ENCODE data around the gene MCC.
A peak's percentile ranks its signal among the peaks of the same experiment; 100 is the strongest.

MCC gene

DNA sequence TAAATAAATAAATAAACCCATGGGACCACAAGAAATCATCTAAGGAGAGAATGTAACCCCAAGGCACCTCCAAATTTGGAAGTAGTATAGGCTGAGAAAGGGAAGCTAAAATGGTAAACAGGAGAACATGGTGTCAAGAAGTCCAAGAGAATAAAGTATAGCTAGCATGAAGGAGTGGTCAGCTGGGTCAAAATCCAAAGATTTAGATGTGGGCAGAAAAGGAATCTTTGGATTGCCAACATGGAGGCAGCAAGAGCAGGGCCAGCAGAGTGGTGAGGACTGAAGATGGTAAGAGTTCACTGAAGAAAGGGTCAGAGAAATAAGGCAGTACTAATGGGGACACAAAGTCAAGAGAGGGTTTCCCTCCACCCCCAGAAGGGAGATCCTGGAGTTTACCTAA is 106.5 kb downstream of the MCC start:
- Mint-ChIP-seq H3K4me3 (no peak overlapping the region), H3K27ac (no peak overlapping the region), H3K36me3 (ENCODE audit: low read depth) (no peaks in the 10 kb centered on the region), H3K9me3 (no peaks in the 10 kb centered on the region), H3K27me3 (ENCODE audit: low read depth) (no peaks in the 10 kb centered on the region), H3K4me1 (peaks cover 33% of the 10 kb centered on the region)
- TF ChIP-seq, protein P1, sequence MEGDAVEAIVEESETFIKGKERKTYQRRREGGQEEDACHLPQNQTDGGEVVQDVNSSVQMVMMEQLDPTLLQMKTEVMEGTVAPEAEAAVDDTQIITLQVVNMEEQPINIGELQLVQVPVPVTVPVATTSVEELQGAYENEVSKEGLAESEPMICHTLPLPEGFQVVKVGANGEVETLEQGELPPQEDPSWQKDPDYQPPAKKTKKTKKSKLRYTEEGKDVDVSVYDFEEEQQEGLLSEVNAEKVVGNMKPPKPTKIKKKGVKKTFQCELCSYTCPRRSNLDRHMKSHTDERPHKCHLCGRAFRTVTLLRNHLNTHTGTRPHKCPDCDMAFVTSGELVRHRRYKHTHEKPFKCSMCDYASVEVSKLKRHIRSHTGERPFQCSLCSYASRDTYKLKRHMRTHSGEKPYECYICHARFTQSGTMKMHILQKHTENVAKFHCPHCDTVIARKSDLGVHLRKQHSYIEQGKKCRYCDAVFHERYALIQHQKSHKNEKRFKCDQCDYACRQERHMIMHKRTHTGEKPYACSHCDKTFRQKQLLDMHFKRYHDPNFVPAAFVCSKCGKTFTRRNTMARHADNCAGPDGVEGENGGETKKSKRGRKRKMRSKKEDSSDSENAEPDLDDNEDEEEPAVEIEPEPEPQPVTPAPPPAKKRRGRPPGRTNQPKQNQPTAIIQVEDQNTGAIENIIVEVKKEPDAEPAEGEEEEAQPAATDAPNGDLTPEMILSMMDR (IDR thresholded peaks at IDR 0.05; ENCODE audit: unreplicated experiment in 3 of 3) = no peak

DNA sequence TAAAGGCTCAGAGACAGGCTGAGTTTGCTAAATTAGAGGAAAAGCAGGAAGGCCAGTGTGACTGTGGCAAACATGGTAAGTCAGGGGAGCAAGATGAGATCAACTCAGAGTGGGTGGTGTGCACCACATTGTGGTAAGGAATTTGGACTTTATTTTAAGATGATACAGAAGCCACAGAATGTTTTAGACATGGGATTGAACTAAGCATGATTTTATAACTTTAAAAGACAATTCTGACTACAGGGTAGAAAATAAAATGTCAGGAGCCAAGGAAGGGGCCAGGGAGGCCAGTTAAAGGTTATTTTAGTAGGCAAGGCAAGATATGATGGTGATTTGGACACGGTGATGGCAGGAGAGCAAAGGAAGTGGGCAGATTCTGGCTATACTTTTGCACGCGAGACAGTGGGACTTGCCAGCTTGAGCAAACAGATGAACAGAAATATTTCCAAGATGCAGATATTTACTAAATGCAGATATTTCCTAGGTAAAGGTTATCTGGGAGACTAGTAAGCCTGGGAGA is 107.4 kb downstream of the MCC start:
- no peaks in the 10 kb centered on the region for H3K27me3 Mint-ChIP-seq (ENCODE audit: low read depth)

DNA sequence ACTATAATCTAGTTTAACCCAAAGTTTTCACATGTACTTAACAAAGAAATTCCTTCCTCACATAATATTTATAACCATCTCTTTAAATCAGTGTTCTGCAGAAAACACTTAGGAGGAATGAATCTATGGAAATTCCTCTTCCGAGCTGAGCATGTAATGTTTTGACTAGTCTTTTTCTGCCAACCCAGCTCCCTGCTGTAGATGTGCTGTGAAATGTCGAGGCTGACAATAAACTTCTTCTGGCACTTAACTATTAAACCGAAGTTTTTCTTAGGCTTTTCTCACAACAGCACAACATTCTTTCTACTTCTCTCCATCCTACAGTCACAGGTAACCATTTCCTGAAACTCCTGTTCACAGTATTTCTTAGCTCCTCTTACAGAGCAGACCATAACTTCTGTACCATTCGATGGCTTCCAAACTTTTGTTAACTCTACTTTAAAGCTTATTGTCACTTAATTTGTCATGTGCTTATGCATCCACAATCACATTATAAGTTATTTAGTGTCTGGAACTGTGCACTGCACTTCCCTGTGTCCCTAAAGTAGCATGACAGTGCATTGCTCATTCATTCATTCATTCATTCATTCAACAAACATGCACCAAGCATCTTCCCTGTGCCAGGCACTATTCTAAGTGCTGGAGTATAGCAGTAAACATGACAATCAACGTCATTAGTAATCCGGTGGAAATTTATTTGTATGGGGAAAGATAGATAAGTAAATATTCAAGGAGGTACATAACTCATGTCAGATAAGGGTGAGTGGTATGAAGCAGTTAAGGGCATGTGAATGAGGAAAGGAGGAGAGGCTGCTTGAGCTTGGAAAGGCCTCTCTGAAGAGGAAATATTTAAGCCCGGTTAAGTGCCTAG is 108.1 kb downstream of the MCC start:
- H3K36me3 Mint-ChIP-seq (ENCODE audit: low read depth) = no peaks in the 10 kb centered on the region

More for the DNA sequence above, 107.4 kb downstream of the MCC start:
- TF ChIP-seq, protein P1 (IDR thresholded peaks at IDR 0.05; ENCODE audit: unreplicated experiment in 3 of 3) = no peak
- no peaks in the 10 kb centered on the region for H3K36me3 Mint-ChIP-seq (ENCODE audit: low read depth)
- no peaks in the 10 kb centered on the region for H3K9me3 Mint-ChIP-seq
- H3K4me3 Mint-ChIP-seq = no peak overlapping the region
- H3K4me1 Mint-ChIP-seq = peaks cover 33% of the 10 kb centered on the region
- H3K27ac Mint-ChIP-seq = peak overlapping the region; percentile 79 to 84 (median 81)

DNA sequence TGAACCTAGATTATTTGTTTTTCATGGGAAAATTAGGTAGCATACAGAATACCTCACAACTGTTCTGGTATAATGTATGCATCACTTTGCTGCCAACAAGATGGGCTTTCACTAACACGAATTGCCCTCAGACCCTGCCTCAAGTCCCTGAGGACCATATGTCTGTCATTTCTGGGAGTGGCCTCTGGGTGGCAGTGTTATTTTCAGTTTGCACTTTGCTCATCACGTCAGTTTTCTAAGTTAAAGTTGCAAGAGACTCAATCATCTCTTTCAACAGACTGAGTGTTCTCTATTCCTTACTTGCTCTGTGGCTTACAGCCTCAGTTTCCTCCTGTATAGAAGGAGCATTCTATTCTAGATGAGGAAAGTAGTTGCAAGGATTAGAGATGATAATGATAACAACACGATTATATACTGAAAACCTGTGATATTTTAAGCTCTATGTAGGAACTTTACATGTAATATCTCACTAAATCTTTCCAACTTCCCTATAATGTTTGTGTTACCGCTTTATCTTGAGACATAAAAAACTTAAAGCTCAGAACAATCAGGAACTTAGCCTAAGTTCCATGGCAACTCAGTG is 109.2 kb downstream of the MCC start:
- Mint-ChIP-seq H3K27ac (peak overlapping the region in 2 of 3 experiments; percentile 81 to 84), H3K36me3 (ENCODE audit: low read depth) (no peaks in the 10 kb centered on the region)
- TF ChIP-seq, protein P1 (IDR thresholded peaks at IDR 0.05; ENCODE audit: unreplicated experiment in 3 of 3) = peak; percentile 65 to 79 (median 75)

More for the DNA sequence above, 108.1 kb downstream of the MCC start:
- Mint-ChIP-seq H3K27ac (peak overlapping the region; percentile 79 to 84 (median 81)), H3K4me3 (no peak overlapping the region), H3K4me1 (peaks cover 31% of the 10 kb centered on the region), H3K9me3 (peaks cover 1% of the 10 kb centered on the region), H3K27me3 (ENCODE audit: low read depth) (no peaks in the 10 kb centered on the region)
- TF ChIP-seq, protein P1 (IDR thresholded peaks at IDR 0.05; ENCODE audit: unreplicated experiment in 3 of 3) = no peak

DNA sequence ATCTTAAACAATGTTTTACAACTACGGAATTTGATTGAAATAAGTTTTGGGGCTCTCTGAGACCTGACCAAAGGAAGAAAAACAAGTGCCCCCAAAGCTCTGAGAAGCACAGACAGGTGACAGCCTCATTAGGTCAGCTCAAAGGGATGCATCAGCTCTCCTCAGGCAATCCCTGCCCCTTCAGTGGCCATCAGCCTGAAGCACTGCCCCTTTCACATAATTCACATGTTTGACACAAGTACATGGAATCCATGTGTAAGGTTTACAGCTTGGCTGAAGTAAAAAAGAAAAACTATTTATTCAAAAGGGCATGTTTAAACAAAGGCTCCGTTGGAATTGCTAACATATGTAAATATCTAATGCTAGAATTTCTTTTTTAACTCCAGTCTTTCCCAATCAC is 109.7 kb downstream of the MCC start:
- no peak overlapping the region for H3K4me3 Mint-ChIP-seq
- peaks cover 32% of the 10 kb centered on the region for H3K4me1 Mint-ChIP-seq
- no peaks in the 10 kb centered on the region for H3K36me3 Mint-ChIP-seq (ENCODE audit: low read depth)

More for the DNA sequence above, 109.2 kb downstream of the MCC start:
- Mint-ChIP-seq H3K4me3 (no peak overlapping the region), H3K27me3 (ENCODE audit: low read depth) (no peaks in the 10 kb centered on the region), H3K4me1 (peaks cover 35% of the 10 kb centered on the region), H3K9me3 (peaks cover 2% of the 10 kb centered on the region)

More for the DNA sequence above, 109.7 kb downstream of the MCC start:
- no peaks in the 10 kb centered on the region for H3K27me3 Mint-ChIP-seq (ENCODE audit: low read depth)
- H3K27ac Mint-ChIP-seq = peak overlapping the region in 2 of 3 experiments; percentile 81 to 84
- peaks cover 2% of the 10 kb centered on the region for H3K9me3 Mint-ChIP-seq
- TF ChIP-seq, protein P1 (IDR thresholded peaks at IDR 0.05; ENCODE audit: unreplicated experiment in 3 of 3) = no peak

Data from nephron (organoid).